ENCODE results near the gene RCOR2.

The RCOR2 gene

GRCh38 chr11:63908631-63909401 lies 8.1 kb downstream of the RCOR2 start:
- in situ Hi-C loops (cut with HindIII; ENCODE audit: low sequenced_read_pairs) = no loop called here

- in situ Hi-C loops (cut with HindIII; ENCODE audit: low sequenced_read_pairs) = no loop called here
Observed at GRCh38 chr11:63907808-63908530, 9.0 kb downstream of the RCOR2 start.

- in situ Hi-C loops (cut with HindIII; ENCODE audit: low sequenced_read_pairs) = no loop called here
Observed at GRCh38 chr11:63907063-63907462, 9.9 kb downstream of the RCOR2 start.

- in situ Hi-C loops (cut with HindIII; ENCODE audit: low sequenced_read_pairs) = no loop called here
Observed at GRCh38 chr11:63906585-63906984, 10.4 kb downstream of the RCOR2 start.

GRCh38 chr11:63906087-63906486 lies 10.9 kb downstream of the RCOR2 start:
- in situ Hi-C loops (cut with HindIII; ENCODE audit: low sequenced_read_pairs) = no loop called here

GRCh38 chr11:63905179-63905578 lies 11.8 kb downstream of the RCOR2 start:
- in situ Hi-C loops (cut with HindIII; ENCODE audit: low sequenced_read_pairs) = no loop called here

GRCh38 chr11:63904743-63905142 lies 12.2 kb downstream of the RCOR2 start:
- in situ Hi-C loops (cut with HindIII; ENCODE audit: low sequenced_read_pairs) = no loop called here

- in situ Hi-C loops (cut with HindIII; ENCODE audit: low sequenced_read_pairs) = no loop called here
Observed at GRCh38 chr11:63903884-63904283, 13.1 kb downstream of the RCOR2 start.

- in situ Hi-C loops (cut with HindIII; ENCODE audit: low sequenced_read_pairs) = no loop called here
Observed at GRCh38 chr11:63901660-63902059, 15.3 kb downstream of the RCOR2 start.

- in situ Hi-C loops (cut with HindIII; ENCODE audit: low sequenced_read_pairs) = no loop called here
Observed at GRCh38 chr11:63897459-63898146, 19.4 kb downstream of the RCOR2 start.

- in situ Hi-C loops (cut with HindIII; ENCODE audit: low sequenced_read_pairs) = no loop called here
Observed at GRCh38 chr11:63896071-63896470, 20.9 kb downstream of the RCOR2 start.

- in situ Hi-C loops (cut with HindIII; ENCODE audit: low sequenced_read_pairs) = loop anchor here (5.0 kb wide), 1 partner anchor 56 kb away; the partner anchor contains the start of gene MARK2
Observed at GRCh38 chr11:63893355-63893754, 23.6 kb downstream of the RCOR2 start.

- in situ Hi-C loops (cut with HindIII; ENCODE audit: low sequenced_read_pairs) = loop anchor here (5.0 kb wide), 1 partner anchor 55 kb away; the partner anchor contains the start of gene MARK2
Observed at GRCh38 chr11:63892228-63892627, 24.7 kb downstream of the RCOR2 start.

GRCh38 chr11:63890368-63890767 lies 26.6 kb downstream of the RCOR2 start:
- in situ Hi-C loops (cut with HindIII; ENCODE audit: low sequenced_read_pairs) = loop anchor here (5.0 kb wide), 1 partner anchor 53 kb away; the partner anchor contains the start of gene MARK2

GRCh38 chr11:63889344-63889743 lies 27.6 kb downstream of the RCOR2 start:
- in situ Hi-C loops (cut with HindIII; ENCODE audit: low sequenced_read_pairs) = loop anchor here (5.0 kb wide), 1 partner anchor 63 kb away; no protein-coding TSS in a partner anchor

- in situ Hi-C loops (cut with HindIII; ENCODE audit: low sequenced_read_pairs) = loop anchor here (5.0 kb wide), 1 partner anchor 64 kb away; no protein-coding TSS in a partner anchor
Observed at GRCh38 chr11:63888170-63889086, 28.5 kb downstream of the RCOR2 start.

- in situ Hi-C loops (cut with HindIII; ENCODE audit: low sequenced_read_pairs) = loop anchor here (5.0 kb wide), 1 partner anchor 65 kb away; no protein-coding TSS in a partner anchor
Observed at GRCh38 chr11:63887386-63887999, 29.5 kb downstream of the RCOR2 start.

GRCh38 chr11:63884196-63884932 lies 32.6 kb downstream of the RCOR2 start:
- in situ Hi-C loops (cut with HindIII; ENCODE audit: low sequenced_read_pairs) = no loop called here

- in situ Hi-C loops (cut with HindIII; ENCODE audit: low sequenced_read_pairs) = no loop called here
Observed at GRCh38 chr11:63883791-63884190, 33.2 kb downstream of the RCOR2 start.
